K562 (cell line): ENCODE measurements around the gene SETD7. TPM values are rescaled to one million over a fixed set of nuclear protein-coding genes. Genes with fewer than 3 reads are reported as not detected.

Source experiments
- DPF2 ChIP-seq: fragments of 450-650 bp; IDR thresholded peaks from 2 replicates; pipeline ENCODE4 v1.6.1; 2016
- GMEB1 ChIP-seq: fragments of 250-450 bp; sonication (Bioruptor Pico); IDR thresholded peaks from 2 replicates; pipeline ENCODE4 v1.4.0; 2020; ENCODE audit warnings: mild to moderate bottlenecking
- HCFC1 ChIP-seq: IDR thresholded peaks from 2 replicates; pipeline ENCODE4 v1.6.1; 2012; ENCODE audit warnings: low read depth, low read length, improper control_type of control experiment
- PHF21A ChIP-seq: fragments of 450-650 bp; IDR thresholded peaks from 2 replicates; pipeline ENCODE4 v1.6.1; 2017; ENCODE audit warnings: low read depth, borderline replicate concordance
- PYGO2 ChIP-seq: fragments of 450-650 bp; IDR thresholded peaks from 2 replicates; pipeline ENCODE4 v1.6.1; 2016; ENCODE audit warnings: mild to moderate bottlenecking, missing genetic modification characterization, moderate library complexity, missing compliant biosample characterization
- SMARCA4 ChIP-seq: fragments of 450-650 bp; IDR thresholded peaks from 2 replicates; pipeline ENCODE4 v1.6.1; 2016
- SRSF3 ChIP-seq: fragments of 200-400 bp; formaldehyde crosslinking; IDR thresholded peaks from 2 replicates; pipeline ENCODE4 v1.6.1; 2016; ENCODE audit warnings: mild to moderate bottlenecking, low read length, moderate library complexity; ENCODE audit not compliant: insufficient read depth
- ZBTB1 ChIP-seq: sonication (generic); formaldehyde crosslinking; IDR thresholded peaks from 2 replicates; pipeline ENCODE4 v1.8.1; 2023; ENCODE audit warnings: missing genetic modification reagents, low read depth, mild to moderate bottlenecking, borderline replicate concordance
- ZFPM2 ChIP-seq: fragments of 250-450 bp; sonication (Bioruptor Pico); IDR thresholded peaks from 2 replicates; pipeline ENCODE4 v1.5.1; 2022; ENCODE audit warnings: mild to moderate bottlenecking
- ZNF395 ChIP-seq: fragments of 200-800 bp; sonication (Bioruptor generic); IDR thresholded peaks from 2 replicates; pipeline ENCODE4 v1.6.1; 2017; ENCODE audit warnings: missing genetic modification characterization, missing compliant biosample characterization
- polyA plus RNA-seq, 8 experiments: library from polyadenylated mRNA; depleted of rRNA in 4 of 8; stranded (reverse) in 5 of 8; unstranded in 3 of 8; fragments of >200 nt; fragmentation: Nextera tagmentation in 2 of 8; fragmentation: Illumina TruSeq in 1 of 8; extraction: Ambion mirVana in 2 of 8; extraction: Trizol in 1 of 8; gene quantifications; 2 replicates each; pipeline versions ENCODE4 v1.2.1 to v1.2.3, GENCODE V29; 2011 to 2014; ENCODE audit warnings: inconsistent platforms in 1 of 8, missing spikeins in 1 of 8
- total RNA-seq, 7 experiments: library from RNA; depleted of rRNA in 6 of 7; stranded (reverse); fragments of >200 nt in 6 of 7; fragmentation: Illumina TruSeq in 2 of 7; extraction: Trizol in 2 of 7; gene quantifications; 2 replicates each; pipeline versions ENCODE4 v1.2.1 to v1.2.3, GENCODE V29; 2011 to 2021; ENCODE audit warnings: low replicate concordance in 1 of 7
- TF ChIP-seq, protein P1 (sequence below): sonication (generic); formaldehyde crosslinking; IDR thresholded peaks from 2 replicates; pipeline ENCODE4 v1.8.0; 2022; ENCODE audit warnings: missing genetic modification reagents, mild to moderate bottlenecking, moderate library complexity, borderline replicate concordance
- TF ChIP-seq, protein P2 (sequence below): IDR thresholded peaks from 3 replicates; pipeline ENCODE4 v1.6.1; 2011; ENCODE audit warnings: borderline replicate concordance, mild to moderate bottlenecking, moderate library complexity; ENCODE audit not compliant: insufficient read length; ENCODE audit errors: extremely low read depth

Gene SETD7
- total and polyA plus RNA-seq, 9 of the 15 experiments (the other 6 are each of a cell fraction or from before 2014, with no cell fraction given), result 0.37 to 2.4 (median 1.7) TPM

- TF ChIP-seq PHF21A (0 out of 2 replicates have a peak, but pooled peaks have one; percentile 78), HCFC1 (no peak), SRSF3 (no peak), SMARCA4 (no peak), GMEB1 (CRISPR knock-in tag) (no peak), ZBTB1 (no peak), PYGO2 (tag) (no peak), DPF2 (peak; percentile 23; the same call in 1 of the 2 replicates), ZNF395 (no peak), ZFPM2 (CRISPR knock-in tag) (no peak)
- TF ChIP-seq, protein P1, sequence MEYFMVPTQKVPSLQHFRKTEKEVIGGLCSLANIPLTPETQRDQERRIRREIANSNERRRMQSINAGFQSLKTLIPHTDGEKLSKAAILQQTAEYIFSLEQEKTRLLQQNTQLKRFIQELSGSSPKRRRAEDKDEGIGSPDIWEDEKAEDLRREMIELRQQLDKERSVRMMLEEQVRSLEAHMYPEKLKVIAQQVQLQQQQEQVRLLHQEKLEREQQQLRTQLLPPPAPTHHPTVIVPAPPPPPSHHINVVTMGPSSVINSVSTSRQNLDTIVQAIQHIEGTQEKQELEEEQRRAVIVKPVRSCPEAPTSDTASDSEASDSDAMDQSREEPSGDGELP, result peak; percentile 64; the same call in 1 of the 2 replicates
- TF ChIP-seq, protein P2, sequence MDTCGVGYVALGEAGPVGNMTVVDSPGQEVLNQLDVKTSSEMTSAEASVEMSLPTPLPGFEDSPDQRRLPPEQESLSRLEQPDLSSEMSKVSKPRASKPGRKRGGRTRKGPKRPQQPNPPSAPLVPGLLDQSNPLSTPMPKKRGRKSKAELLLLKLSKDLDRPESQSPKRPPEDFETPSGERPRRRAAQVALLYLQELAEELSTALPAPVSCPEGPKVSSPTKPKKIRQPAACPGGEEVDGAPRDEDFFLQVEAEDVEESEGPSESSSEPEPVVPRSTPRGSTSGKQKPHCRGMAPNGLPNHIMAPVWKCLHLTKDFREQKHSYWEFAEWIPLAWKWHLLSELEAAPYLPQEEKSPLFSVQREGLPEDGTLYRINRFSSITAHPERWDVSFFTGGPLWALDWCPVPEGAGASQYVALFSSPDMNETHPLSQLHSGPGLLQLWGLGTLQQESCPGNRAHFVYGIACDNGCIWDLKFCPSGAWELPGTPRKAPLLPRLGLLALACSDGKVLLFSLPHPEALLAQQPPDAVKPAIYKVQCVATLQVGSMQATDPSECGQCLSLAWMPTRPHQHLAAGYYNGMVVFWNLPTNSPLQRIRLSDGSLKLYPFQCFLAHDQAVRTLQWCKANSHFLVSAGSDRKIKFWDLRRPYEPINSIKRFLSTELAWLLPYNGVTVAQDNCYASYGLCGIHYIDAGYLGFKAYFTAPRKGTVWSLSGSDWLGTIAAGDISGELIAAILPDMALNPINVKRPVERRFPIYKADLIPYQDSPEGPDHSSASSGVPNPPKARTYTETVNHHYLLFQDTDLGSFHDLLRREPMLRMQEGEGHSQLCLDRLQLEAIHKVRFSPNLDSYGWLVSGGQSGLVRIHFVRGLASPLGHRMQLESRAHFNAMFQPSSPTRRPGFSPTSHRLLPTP, result peak; percentile 38
Observed at GRCh38 chr4:139554893-139555704, 920 bp downstream of the SETD7 start (continued).
